ENCODE results near the gene PSAT1. TPM values are rescaled to one million over a fixed set of nuclear protein-coding genes. Genes with fewer than 3 reads are reported as not detected.

PSAT1 gene
- total RNA-seq, 6 experiments from 2014 or later, result 34.2 to 117 (median 89.3) TPM

DNA sequence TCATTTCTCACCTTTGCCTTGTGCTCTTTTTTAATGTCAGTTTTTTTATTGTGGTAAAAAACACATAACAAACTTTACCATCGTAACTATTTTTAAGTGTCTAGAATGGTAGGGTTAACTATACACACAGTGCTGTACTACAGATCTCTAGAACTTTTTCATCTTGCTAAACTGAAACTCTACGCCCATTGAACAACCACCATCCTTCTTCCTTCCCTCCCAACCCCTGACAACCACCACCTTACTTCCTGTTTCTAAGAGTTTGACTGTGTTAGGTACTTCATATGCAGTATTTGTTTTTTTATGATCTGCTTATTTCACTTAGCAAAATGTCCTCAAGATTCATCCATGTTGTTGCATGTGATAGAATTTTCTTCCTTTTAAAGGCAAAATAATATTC, 54.9 kb downstream of the PSAT1 start:
- no peak for ATAC-seq
- 66% methylated on average over 2 of the region's 2 CpGs for WGBS (ENCODE audit: insufficient coverage, low coverage, low lambda C conversion rate, missing lambda C conversion rate)
- intact Hi-C loops (cut with DNase I), result no loop called here
- Histone ChIP-seq H3K27ac (no peak overlapping the region), H3K4me1 (no peaks in the 10 kb centered on the region), H3K36me3 (no peaks in the 10 kb centered on the region), H3K27me3 (no peaks in the 10 kb centered on the region), H3K4me3 (no peak overlapping the region), H3K9me3 (no peaks in the 10 kb centered on the region)
- DNase-seq, result no peak
- TF ChIP-seq POLR2A (IDR thresholded peaks at IDR 0.05) (no peak), CTCF (IDR thresholded peaks at IDR 0.05) (no peak)

- H3K4me1 ChIP-seq, result peaks cover 0 to 12% (median 2%) of the 10 kb centered on the region in 4 donors
- no peak overlapping the region for H3K4me3 ChIP-seq
- intact Hi-C loops (cut with DNase I), result no loop called here
- ATAC-seq (no peak), DNase-seq (no peak)
- no peaks in the 10 kb centered on the region for H3K9me3 ChIP-seq
- no peaks in the 10 kb centered on the region for H3K27me3 ChIP-seq
- TF ChIP-seq CTCF (IDR thresholded peaks at IDR 0.05) (no peak), POLR2A (IDR thresholded peaks at IDR 0.05) (no peak)
- H3K36me3 ChIP-seq, result no peaks in the 10 kb centered on the region
- no peak overlapping the region for H3K27ac ChIP-seq
Measured at GRCh38 chr9:78354324-78354973, 57.5 kb downstream of the PSAT1 start.

GRCh38 chr9:78354989-78355388, 58.1 kb downstream of the PSAT1 start:
- DNase-seq (no peak), ATAC-seq (no peak)
- no peak overlapping the region for H3K4me3 ChIP-seq
- WGBS (ENCODE audit: insufficient coverage, low coverage, low lambda C conversion rate, missing lambda C conversion rate), result 93% methylated on average over 3 of the region's 3 CpGs
- no peaks in the 10 kb centered on the region for H3K36me3 ChIP-seq
- intact Hi-C loops (cut with DNase I), result no loop called here
- peaks cover 0 to 12% (median 2%) of the 10 kb centered on the region in 4 donors for H3K4me1 ChIP-seq
- TF ChIP-seq POLR2A (IDR thresholded peaks at IDR 0.05), result no peak
- no peak for TF ChIP-seq CTCF (IDR thresholded peaks at IDR 0.05)
- no peak overlapping the region for H3K27ac ChIP-seq
- no peaks in the 10 kb centered on the region for H3K9me3 ChIP-seq
- H3K27me3 ChIP-seq, result no peaks in the 10 kb centered on the region

GRCh38 chr9:78356634-78357033, 59.7 kb downstream of the PSAT1 start:
- TF ChIP-seq POLR2A (IDR thresholded peaks at IDR 0.05) (no peak), CTCF (IDR thresholded peaks at IDR 0.05) (no peak)
- H3K27ac ChIP-seq, result no peak overlapping the region
- DNase-seq, result no peak
- no peaks in the 10 kb centered on the region for H3K9me3 ChIP-seq
- no peak for ATAC-seq
- no peak overlapping the region for H3K4me3 ChIP-seq
- intact Hi-C loops (cut with DNase I), result no loop called here
- WGBS (ENCODE audit: insufficient coverage, low coverage, low lambda C conversion rate, missing lambda C conversion rate), result 73% methylated on average over 3 of the region's 4 CpGs
- no peaks in the 10 kb centered on the region for H3K27me3 ChIP-seq
- no peaks in the 10 kb centered on the region for H3K36me3 ChIP-seq
- peaks cover 0 to 12% (median 2%) of the 10 kb centered on the region in 4 donors for H3K4me1 ChIP-seq
